Fibroblast of lung (primary cell): ENCODE results near the gene ZBTB26.

Experiments
- EZH2 ChIP-seq: IDR thresholded peaks from 2 replicates; pipeline ENCODE4 v1.5.1; 2012; ENCODE audit warnings: low read length, control low read depth, mild to moderate bottlenecking; ENCODE audit errors: missing control alignments
- TF ChIP-seq, protein P1 (sequence below), 2 donors: IDR thresholded peaks in 1 of 2; conservative IDR thresholded peaks in 1 of 2; 1 replicate in 1 of 2; 2 replicates in 1 of 2; pipeline ENCODE4 v1.5.1; 2011 to 2012; ENCODE audit warnings: low read length in 2 of 2, control low read depth in 1 of 2, inconsistent platforms in 1 of 2, low read depth in 1 of 2, mild to moderate bottlenecking in 1 of 2

GRCh38 chr9:122866079-122866478, 65.2 kb downstream of the ZBTB26 start:
- TF ChIP-seq, protein P1, sequence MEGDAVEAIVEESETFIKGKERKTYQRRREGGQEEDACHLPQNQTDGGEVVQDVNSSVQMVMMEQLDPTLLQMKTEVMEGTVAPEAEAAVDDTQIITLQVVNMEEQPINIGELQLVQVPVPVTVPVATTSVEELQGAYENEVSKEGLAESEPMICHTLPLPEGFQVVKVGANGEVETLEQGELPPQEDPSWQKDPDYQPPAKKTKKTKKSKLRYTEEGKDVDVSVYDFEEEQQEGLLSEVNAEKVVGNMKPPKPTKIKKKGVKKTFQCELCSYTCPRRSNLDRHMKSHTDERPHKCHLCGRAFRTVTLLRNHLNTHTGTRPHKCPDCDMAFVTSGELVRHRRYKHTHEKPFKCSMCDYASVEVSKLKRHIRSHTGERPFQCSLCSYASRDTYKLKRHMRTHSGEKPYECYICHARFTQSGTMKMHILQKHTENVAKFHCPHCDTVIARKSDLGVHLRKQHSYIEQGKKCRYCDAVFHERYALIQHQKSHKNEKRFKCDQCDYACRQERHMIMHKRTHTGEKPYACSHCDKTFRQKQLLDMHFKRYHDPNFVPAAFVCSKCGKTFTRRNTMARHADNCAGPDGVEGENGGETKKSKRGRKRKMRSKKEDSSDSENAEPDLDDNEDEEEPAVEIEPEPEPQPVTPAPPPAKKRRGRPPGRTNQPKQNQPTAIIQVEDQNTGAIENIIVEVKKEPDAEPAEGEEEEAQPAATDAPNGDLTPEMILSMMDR (conservative IDR thresholded peaks at IDR 0.05 in 1 of 2, IDR thresholded peaks at IDR 0.05 in 1 of 2; ENCODE audit: low read depth in 1 of 2, low read length in 2 of 2): no peak
- TF ChIP-seq EZH2: no peak
